Ishikawa (cell line): ENCODE data around the gene CASP8.

Source experiments
- CEBPB ChIP-seq: IDR thresholded peaks from 2 replicates; pipeline ENCODE4 v1.6.1; 2012
- CREB1 ChIP-seq: IDR thresholded peaks from 2 replicates; pipeline ENCODE4 v1.6.1; 2012; ENCODE audit warnings: low read depth
- EGR1 ChIP-seq: IDR thresholded peaks from 2 replicates; pipeline ENCODE4 v1.6.1; 2012
- EP300 ChIP-seq: IDR thresholded peaks from 2 replicates; pipeline ENCODE4 v1.6.1; 2012; ENCODE audit warnings: borderline replicate concordance
- FOXM1 ChIP-seq: IDR thresholded peaks from 2 replicates; pipeline ENCODE4 v1.6.1; 2012; ENCODE audit warnings: low read depth, borderline replicate concordance
- NFIC ChIP-seq: IDR thresholded peaks from 2 replicates; pipeline ENCODE4 v1.6.1; 2012
- RAD21 ChIP-seq: IDR thresholded peaks from 2 replicates; pipeline ENCODE4 v1.6.1; 2012; ENCODE audit warnings: low read depth
- REST ChIP-seq: IDR thresholded peaks from 2 replicates; pipeline ENCODE4 v1.6.1; 2012; ENCODE audit warnings: low read depth, mild to moderate bottlenecking
- TAF1 ChIP-seq: IDR thresholded peaks from 2 replicates; pipeline ENCODE4 v1.6.1; 2012; ENCODE audit warnings: low read depth, mild to moderate bottlenecking
- TCF12 ChIP-seq: IDR thresholded peaks from 2 replicates; pipeline ENCODE4 v1.6.1; 2012; ENCODE audit warnings: low read depth
- TEAD4 ChIP-seq: IDR thresholded peaks from 2 replicates; pipeline ENCODE4 v1.6.1; 2012
- YY1 ChIP-seq: IDR thresholded peaks from 2 replicates; pipeline ENCODE4 v1.6.1; 2012; ENCODE audit warnings: low read depth
- ZBTB7A ChIP-seq: IDR thresholded peaks from 2 replicates; pipeline ENCODE4 v1.6.1; 2012; ENCODE audit warnings: low read depth
- TF ChIP-seq, protein P1 (sequence below): IDR thresholded peaks from 2 replicates; pipeline ENCODE4 v1.6.1; 2012
- TF ChIP-seq, protein P2 (sequence below): IDR thresholded peaks from 2 replicates; pipeline ENCODE4 v1.6.1; 2012

Gene CASP8

GRCh38 chr2:201260302-201260800, at the start of gene CASP8:
Gene CASP8, plus strand, starts transcription at chr2:201260536. Its CDS starts 5,951 bp downstream, at chr2:201266487.
- no peak for TF ChIP-seq CREB1
- no peak for TF ChIP-seq NFIC
- TF ChIP-seq TAF1: no peak
- TF ChIP-seq FOXM1: no peak
- no peak for TF ChIP-seq EP300
- TF ChIP-seq, protein P1, sequence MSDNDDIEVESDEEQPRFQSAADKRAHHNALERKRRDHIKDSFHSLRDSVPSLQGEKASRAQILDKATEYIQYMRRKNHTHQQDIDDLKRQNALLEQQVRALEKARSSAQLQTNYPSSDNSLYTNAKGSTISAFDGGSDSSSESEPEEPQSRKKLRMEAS: no peak
- TF ChIP-seq CEBPB: no peak
- TF ChIP-seq, protein P2, sequence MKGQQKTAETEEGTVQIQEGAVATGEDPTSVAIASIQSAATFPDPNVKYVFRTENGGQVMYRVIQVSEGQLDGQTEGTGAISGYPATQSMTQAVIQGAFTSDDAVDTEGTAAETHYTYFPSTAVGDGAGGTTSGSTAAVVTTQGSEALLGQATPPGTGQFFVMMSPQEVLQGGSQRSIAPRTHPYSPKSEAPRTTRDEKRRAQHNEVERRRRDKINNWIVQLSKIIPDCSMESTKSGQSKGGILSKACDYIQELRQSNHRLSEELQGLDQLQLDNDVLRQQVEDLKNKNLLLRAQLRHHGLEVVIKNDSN: no peak

DNA sequence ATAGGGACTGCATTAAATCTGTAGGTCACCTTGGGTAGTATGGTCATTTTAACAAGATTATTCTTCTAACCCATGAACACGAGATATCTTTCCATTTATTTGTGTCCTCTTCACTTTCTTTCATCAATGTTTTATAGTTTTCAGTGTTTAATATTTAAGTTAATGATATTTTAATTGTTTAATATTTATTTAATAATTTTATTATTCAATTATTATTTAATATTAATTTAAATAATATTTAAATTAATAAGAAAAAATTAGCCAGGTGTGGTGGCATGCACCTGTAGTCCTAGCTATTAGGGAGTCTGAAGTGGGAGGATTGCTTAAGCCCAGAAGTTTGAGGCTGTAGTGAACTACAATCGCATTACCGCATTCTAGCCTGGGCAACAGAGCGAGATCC, 44.4 kb upstream of the CASP8 start:
- TF ChIP-seq, protein P2: no peak
- TF ChIP-seq EGR1 (no peak), CREB1 (no peak), NFIC (no peak), RAD21 (no peak), TEAD4 (no peak), CEBPB (no peak), REST (no peak), TAF1 (no peak)
- TF ChIP-seq, protein P1: no peak

GRCh38 chr2:201216918-201217317, 43.4 kb upstream of the CASP8 start:
- no peak for TF ChIP-seq CREB1
- TF ChIP-seq, protein P2: no peak
- TF ChIP-seq TAF1: no peak
- no peak for TF ChIP-seq TEAD4
- no peak for TF ChIP-seq EP300
- no peak for TF ChIP-seq ZBTB7A
- TF ChIP-seq EGR1: no peak

DNA sequence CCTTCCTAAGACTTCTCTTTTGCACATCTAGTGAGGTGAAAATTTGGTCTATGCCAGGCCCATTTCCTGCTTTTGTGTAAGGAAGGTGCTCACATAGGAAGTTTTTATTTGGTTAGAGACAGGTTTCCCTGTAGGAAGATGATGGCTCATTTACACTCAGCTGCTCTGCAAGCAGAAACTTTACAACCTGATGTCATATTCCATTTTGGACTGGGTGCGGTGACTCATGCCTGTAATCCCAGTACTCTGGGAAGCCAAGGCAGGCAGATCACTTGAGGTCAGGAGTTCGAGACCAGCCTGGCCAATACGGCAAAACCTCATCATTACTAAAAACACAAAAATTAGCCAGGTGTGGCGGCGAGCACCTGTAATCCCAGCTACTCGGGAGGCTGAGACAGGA, 41.6 kb upstream of the CASP8 start:
- no peak for TF ChIP-seq YY1
- no peak for TF ChIP-seq RAD21

DNA sequence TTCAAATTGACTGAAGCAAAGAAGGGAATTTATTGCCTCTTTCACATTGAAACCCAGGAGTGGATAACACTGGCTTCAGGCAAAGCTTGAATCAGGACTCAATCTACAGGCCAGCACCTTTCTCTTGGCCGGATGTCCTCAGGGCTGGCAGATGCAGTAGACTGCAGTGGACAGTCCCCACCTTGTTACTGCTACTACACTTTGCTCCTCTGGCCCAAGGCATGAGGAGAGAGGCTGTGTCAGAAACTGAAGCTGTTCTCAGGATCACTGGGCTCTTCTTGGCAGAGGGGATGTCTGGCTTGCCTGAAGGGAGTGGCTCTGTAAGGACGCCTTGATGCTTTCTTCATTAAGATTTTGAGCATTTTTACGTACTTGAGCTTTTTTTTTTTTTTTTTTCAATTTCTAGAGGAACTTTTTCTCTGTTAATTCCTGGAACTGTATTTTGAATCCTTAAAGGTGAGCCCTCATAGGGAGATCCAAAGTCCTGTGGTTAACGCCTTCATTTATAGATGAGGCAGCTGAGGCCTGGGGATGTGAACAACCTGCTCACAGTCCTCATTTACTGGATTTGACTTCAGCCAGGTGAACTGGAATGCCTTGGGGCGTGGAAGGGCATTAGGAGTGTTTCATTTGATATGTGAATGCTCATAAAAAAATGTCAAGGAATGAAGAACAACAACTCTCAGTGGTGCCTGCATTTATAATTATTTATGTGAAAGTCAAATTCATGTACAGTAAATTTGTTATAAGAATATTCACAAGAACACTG, 40.8 kb upstream of the CASP8 start:
- no peak for TF ChIP-seq TEAD4
- TF ChIP-seq FOXM1: no peak
- TF ChIP-seq, protein P1: 0 out of 2 replicates have a peak, but pooled peaks have one; percentile 2

DNA sequence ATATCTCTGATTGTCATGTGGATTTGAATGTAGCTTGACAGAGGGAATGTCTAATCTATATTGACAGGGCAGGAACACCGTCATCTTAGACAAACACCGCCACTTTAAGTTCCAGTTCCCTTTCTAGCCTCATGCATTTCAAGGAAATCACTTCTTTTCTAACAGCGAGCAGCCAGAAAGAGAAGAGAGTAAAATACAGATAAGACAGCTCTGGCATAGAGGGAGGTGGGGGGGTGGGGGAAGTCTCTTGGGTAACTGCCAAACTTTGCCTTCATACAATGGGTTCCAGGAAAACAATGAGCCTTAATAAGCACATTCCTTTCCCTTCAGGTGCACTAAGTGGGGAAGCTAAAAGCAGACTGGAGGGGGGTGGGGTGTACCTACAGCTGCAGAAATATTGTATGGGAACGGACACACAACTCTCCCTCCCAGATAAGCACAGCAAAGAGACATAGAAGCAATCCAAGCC, 40.2 kb upstream of the CASP8 start:
- TF ChIP-seq EP300 (peak; percentile 83), CEBPB (0 out of 2 replicates have a peak, but pooled peaks have one; percentile 15), EGR1 (no peak), FOXM1 (0 out of 2 replicates have a peak, but pooled peaks have one; percentile 56), REST (no peak), RAD21 (peak; percentile 16), YY1 (peak; percentile 41; the same call in 1 of the 2 replicates), TEAD4 (peak; percentile 84), ZBTB7A (no peak), TCF12 (peak; percentile 89), NFIC (peak; percentile 94), TAF1 (no peak), CREB1 (no peak)
- TF ChIP-seq, protein P1: 0 out of 2 replicates have a peak, but pooled peaks have one; percentile 23
- TF ChIP-seq, protein P2: no peak
